Hepatic stellate cell (primary cell): Measurements from ENCODE around the gene ANKRD40.
"Not testable (repeated sequence)": the region's sequence is repeated elsewhere in the genome, so short reads cannot be mapped to it uniquely, and the experiment has no call there.

Experiments
- DNase-seq: peaks from one replicate; pipeline ENCODE4 v3.0.0; 2011; ENCODE audit warnings: low spot score

Gene ANKRD40, protein sequence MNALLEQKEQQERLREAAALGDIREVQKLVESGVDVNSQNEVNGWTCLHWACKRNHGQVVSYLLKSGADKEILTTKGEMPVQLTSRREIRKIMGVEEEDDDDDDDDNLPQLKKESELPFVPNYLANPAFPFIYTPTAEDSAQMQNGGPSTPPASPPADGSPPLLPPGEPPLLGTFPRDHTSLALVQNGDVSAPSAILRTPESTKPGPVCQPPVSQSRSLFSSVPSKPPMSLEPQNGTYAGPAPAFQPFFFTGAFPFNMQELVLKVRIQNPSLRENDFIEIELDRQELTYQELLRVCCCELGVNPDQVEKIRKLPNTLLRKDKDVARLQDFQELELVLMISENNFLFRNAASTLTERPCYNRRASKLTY

GRCh38 chr17:50707289-50708049 is at the start of gene ANKRD40:
Gene ANKRD40, minus strand, starts transcription at chr17:50707914. Its CDS starts 260 bp downstream, at chr17:50707654.
- peak; percentile 86 for DNase-seq

DNA sequence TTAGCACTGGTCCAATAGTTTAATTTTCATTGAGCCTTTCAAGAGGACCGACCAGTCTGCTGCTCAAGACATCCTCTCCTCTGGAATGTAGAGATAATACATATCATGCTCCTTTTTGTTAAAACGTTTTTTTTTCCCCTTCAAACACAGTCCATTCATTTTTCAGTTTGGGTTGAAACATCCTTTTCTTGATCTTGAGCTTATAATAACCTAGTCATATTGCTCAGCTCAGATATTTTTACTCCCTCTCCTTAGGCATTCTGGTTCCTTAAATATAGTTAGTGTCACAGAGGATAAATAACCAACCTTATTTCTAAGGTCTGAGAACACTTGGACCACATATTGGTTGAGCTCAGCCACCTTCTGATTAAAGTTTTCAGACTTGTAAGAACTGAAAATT is 46.8 kb upstream of the ANKRD40 start:
- DNase-seq, result no peak

GRCh38 chr17:50749245-50749644 is 41.5 kb upstream of the ANKRD40 start:
- no peak for DNase-seq

DNA sequence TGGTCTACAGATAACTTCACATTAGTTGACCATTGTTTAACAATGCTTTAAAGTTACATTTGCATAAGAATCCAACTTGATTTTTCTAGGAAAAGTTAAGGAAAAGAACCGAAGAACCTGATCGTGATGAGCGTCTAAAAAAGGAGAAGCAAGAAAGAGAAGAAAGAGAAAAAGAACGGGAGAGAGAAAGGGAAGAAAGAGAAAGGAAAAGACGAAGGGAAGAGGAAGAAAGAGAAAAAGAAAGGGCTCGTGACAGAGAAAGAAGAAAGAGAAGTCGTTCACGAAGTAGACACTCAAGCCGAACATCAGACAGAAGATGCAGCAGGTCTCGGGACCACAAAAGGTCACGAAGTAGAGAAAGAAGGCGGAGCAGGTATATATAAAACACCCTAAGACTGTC is 37.9 kb upstream of the ANKRD40 start:
- DNase-seq, result no peak

DNA sequence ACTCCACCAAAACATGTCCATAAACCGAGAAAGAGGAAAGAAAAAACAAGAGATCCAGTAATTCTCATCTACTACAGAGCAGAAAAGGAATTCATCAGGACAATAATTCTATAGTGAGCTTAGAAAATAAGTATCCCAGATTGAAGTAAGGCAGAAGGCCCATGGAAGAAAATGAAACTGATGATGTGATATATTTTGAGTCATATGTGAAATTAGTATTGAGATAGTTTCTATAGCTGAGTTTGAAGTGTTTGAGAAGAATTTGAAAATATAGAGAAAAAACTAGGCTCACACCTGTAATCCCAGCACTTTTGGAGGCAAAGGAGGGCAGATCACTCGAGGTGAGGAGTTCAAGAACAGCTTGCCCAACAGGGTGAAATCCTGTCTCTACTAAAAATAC is 31.4 kb upstream of the ANKRD40 start:
- no peak for DNase-seq

GRCh38 chr17:50737118-50737698 is 29.5 kb upstream of the ANKRD40 start:
- no peak for DNase-seq

DNA sequence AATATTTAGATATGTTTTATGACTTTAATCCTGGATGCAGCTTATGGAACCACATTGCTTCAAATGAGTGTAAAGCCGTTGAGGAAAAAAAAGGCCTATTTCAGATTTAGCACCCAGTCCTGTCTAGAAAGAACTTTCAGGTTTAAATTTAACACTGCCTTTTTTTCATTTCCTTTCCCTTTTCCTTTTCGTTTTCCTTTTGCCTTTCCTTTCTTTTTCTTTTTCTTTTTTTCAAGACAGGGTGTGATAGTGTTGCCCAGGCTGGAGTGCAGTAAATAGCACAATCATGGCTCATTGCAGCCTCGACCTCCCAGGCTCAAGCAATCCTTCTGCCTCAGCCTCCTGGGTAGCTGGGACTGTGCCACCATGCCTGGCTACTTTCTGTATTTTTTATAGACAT is 27.6 kb upstream of the ANKRD40 start:
- DNase-seq, result no peak

- DNase-seq, result no peak
These were observed 24.1 kb upstream of the ANKRD40 start for GRCh38 chr17:50731575-50732460.

DNA sequence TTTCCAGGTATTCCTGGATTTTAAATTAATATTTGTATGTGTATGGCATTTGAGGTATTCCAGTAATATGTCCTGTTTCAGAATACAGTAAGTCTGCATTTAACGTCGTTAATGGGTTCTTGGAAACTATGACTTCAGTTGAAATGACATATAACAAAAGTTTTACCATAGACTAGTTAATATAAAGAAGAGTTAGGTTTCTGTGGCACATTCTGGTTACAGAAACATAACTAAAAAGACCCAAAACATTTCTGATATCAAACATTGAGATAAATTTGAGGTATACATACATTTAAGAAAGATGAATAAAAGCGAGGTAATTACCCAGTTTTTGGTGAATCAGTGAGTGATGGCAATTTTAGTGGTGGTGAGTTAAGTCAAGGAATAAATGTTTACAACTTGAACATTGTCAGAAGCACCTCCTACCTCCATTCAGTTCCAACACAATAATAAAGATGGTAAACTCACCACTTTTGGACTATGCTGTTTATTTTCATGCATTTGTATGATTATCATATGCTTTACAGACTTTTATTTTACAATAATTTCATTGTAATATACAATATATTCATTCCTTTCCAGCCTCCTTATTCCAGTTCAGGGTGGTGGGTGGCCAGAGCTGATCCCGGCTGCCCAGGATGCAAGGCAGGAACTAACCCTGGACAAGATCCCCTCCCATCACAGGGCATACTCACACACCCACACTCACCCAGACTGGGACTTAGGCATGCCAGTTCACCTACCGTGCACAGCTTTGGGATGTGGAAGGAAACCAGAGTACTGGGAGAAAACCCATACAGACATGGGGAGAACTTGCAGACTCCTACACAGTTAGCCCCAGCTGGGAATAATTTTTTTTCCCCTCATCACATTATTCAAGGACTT is 21.4 kb upstream of the ANKRD40 start:
- no peak for DNase-seq

GRCh38 chr17:50728112-50728429 is 20.4 kb upstream of the ANKRD40 start:
- DNase-seq, result no peak

DNA sequence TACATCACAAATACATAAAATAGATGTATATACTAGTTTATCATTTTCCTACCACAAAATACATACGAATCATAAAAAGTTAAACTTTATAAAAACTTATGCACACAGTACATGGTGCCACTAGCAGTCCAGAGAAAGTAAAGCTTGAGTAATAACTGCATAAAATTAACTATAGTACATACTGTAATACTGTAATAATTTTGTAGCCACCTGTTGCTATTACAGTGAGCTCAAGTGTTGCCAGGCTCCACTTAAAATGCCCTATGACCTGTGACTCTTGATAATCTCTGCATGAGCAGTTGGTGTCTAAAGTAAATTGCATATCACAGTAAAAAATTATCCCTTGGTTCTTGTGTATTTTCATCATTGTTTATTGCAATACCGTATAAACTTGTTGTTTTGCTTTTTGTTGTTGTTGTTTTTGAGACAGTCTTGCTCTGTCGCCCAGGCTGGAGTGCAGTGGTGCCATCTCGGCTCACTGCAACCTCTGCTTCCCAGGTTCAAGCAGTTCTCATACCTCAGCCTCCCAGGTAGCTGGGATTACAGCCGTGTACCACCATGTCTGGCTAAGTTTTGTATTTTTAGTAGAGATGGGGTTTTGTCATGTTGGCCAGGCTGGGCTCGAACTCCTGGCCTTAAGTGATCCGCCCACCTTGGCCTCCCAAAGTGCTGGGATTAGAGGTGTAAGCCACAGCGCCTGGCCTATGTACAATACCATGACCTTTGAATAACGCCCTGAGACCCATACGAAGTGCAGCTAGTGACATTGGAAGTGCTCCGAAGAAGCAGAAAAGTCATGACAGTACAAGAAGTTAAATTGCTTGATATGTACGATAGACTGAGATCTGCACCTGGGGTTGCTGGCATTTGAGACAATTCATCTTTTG is 18.3 kb upstream of the ANKRD40 start:
- no peak for DNase-seq

DNA sequence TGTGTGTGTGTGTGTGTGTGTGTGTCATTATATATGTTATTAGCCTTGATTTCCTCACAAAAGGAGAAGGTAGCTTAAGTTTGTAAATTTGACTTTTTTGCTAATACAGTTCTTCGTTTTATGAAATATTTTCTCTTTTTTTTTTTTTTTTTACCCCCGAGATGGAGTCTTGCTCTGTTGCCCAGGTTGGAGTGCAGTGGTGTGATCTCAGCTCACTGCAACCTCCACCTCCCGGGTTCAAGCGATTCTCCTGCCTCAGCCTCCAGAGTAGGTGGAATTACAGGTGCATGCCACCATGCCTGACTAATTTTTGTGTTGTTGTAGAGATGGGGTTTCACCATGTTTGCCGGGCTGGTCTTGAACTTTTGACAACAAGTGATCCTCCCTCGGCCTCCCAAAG is 16.9 kb upstream of the ANKRD40 start:
- DNase-seq, result not testable (repeated sequence)

DNA sequence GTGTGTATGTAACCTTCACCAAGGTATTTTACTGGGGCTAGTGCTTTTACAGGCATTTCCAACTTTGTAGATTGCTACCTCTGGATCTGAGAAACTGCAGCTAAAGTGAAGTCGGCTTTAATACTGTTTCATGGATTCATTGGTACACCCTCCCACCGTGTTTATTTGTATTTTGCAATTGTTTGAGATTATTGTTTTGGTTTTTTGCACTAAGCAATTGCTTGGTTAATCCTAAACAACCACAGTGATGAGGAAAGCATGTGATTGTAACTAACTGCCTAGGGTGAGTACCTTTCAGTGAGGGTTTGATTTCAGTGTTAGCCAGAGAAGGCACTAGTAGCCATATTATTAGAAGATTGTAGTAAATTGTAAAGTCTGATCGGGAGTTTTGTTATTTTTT is 15.0 kb upstream of the ANKRD40 start:
- DNase-seq, result no peak

GRCh38 chr17:50721194-50722010 is 13.7 kb upstream of the ANKRD40 start:
- DNase-seq, result no peak

DNA sequence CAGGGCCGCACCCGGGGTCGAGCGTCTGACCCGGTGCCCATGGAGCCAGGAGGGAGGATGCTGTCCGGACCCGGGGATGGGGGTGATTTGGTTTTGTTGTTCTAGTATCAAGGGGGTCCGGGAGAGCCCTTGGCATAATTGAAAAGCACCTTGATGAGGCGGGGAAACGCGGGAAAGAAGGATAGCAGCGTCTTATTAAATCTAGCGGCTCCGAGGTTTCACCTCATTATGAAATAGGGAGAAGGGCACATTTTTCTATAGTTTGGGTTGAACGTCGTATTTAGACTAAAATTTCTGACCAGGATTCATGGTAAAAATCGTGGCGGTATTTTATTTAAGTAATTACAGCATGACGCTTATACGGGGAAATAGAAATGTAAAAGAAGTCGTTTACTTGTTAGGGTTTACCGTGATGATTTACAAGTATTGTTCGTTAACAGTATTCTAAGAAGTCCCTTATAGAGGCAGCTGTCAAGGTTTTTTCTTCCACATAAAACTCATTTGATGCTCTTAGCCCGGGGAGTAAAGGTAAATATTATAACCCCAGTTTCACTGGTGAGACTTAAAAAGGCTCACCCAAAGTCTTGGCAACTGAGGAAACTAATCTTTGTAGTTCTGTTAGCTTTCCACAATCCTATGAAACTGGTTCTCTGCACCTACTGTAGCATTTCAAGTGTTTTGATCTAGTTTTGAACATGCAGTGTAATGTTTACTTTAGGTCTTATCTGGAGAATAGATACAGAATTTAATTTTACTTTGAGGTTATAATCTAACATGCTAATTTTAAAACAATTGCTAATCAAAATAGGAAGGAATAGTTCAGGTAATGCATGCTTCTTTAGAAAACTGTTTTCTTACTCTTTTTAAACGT is 12.4 kb upstream of the ANKRD40 start:
- DNase-seq, result no peak

- DNase-seq, result peak; percentile 95
These were observed 11.6 kb upstream of the ANKRD40 start, which contains the start of gene LUC7L3 for GRCh38 chr17:50719144-50719923. Gene LUC7L3, plus strand, starts transcription at chr17:50719603. Its CDS starts 130 bp downstream, at chr17:50719733.

DNA sequence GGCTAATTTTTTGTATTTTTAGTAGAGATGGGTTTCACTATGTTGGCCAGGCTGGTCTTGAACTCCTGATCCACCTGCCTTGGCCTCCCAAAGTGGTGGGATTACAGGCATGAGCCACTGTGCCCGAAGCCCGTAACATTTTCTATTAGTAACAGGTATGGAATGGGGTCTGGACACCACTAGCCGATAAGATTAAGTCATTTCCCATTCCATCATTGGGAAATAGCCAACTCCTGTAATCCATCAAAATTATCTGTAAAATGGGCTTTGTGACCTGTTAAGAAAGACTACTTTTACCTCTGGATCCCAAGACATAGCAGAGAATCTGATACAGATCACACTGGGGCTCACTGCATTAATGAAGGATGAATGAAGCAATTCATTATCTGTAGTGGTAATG is 7.8 kb upstream of the ANKRD40 start:
- no peak for DNase-seq
